ENCODE results near the gene MFAP1.

The MFAP1 gene

DNA sequence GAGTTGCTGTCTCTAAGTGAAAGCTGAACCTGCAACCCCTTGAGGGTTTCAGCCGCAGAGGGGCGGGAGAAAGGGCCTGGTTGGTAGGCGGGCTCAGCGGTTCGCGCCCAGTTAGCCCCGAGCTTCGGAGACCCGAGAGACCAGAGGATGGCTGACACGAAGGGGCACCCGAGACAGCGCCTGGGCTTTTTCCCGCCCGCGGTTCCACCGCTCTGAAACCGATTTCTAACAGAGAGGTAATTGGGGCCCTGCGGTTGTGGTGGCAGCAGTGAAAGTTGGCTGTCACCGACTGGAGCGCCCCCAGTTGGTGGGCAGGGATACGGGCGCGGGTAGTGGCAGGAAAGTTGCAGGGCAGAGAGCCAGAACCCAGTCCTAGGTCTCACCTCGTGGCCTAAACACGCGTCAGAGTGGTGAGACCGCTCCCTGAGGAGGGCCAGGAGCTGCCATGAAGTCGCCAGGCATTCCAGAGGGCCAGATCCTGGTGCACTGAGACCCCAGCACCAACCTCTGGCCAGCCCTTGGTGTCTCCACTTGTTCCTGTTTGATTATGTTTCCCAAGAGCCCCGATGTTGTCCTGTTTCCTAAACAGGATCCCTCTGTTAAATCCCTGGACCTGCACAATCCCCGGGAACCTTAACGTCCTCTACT is 47.1 kb downstream of the MFAP1 start:
- Histone ChIP-seq H3K9me2 (replicated peaks; ENCODE audit: control insufficient read depth, low read length) (no peaks in the 10 kb centered on the region), H3K36me3 (ENCODE audit: control insufficient read depth, low read length) (peaks cover 71% of the 10 kb centered on the region), H3K4me3 (ENCODE audit: low read length) (peak overlapping the region; percentile 95), H3K27me3 (ENCODE audit: control insufficient read depth, low read length) (no peaks in the 10 kb centered on the region), H3K9me3 (ENCODE audit: control insufficient read depth, insufficient read depth, low read length) (no peaks in the 10 kb centered on the region), H3K4me2 (ENCODE audit: low read length) (peak overlapping the region; percentile 93), H3K4me1 (ENCODE audit: control insufficient read depth, low read length) (peaks cover 77% of the 10 kb centered on the region), H4K20me1 (ENCODE audit: control insufficient read depth, insufficient read depth, low read depth, low read length) (peaks cover 11% of the 10 kb centered on the region; the same call in 1 of the 2 replicates), H3F3A (ENCODE audit: control insufficient read depth, insufficient read depth) (peaks cover 64% of the 10 kb centered on the region), H3K27ac (ENCODE audit: low read depth, low read length) (peak overlapping the region; percentile 97), H3K79me2 (ENCODE audit: control insufficient read depth, low read length) (peaks cover 92% of the 10 kb centered on the region)
- TF ChIP-seq CTCF (IDR thresholded peaks at IDR 0.05; ENCODE audit: low read depth, low read length, poor library complexity, severe bottlenecking), result peak; percentile 87
- TF ChIP-seq EZH2phosphoT487 (IDR thresholded peaks at IDR 0.05; ENCODE audit: borderline replicate concordance, low read length), result no peak

GRCh38 chr15:43776718-43777266 is 47.7 kb downstream of the MFAP1 start, which contains the start of gene ELL3:
Gene ELL3, minus strand, starts transcription at chr15:43776966. Its CDS starts 65 bp downstream, at chr15:43776901.
- Histone ChIP-seq H3K27ac (ENCODE audit: low read depth, low read length) (peak within 1 kb of the TSS; percentile 97), H3K36me3 (ENCODE audit: control insufficient read depth, low read length) (peaks cover 77% of the 10 kb centered on the region), H3K9me3 (ENCODE audit: control insufficient read depth, insufficient read depth, low read length) (no peaks in the 10 kb centered on the region), H3K4me3 (ENCODE audit: low read length) (peak within 1 kb of the TSS; percentile 95), H3K9me2 (replicated peaks; ENCODE audit: control insufficient read depth, low read length) (no peaks in the 10 kb centered on the region), H3K4me2 (ENCODE audit: low read length) (peak within 1 kb of the TSS; percentile 93), H3K27me3 (ENCODE audit: control insufficient read depth, low read length) (no peaks in the 10 kb centered on the region), H4K20me1 (ENCODE audit: control insufficient read depth, insufficient read depth, low read depth, low read length) (peaks cover 11% of the 10 kb centered on the region; the same call in 1 of the 2 replicates), H3K4me1 (ENCODE audit: control insufficient read depth, low read length) (peaks cover 77% of the 10 kb centered on the region), H3F3A (ENCODE audit: control insufficient read depth, insufficient read depth) (peaks cover 65% of the 10 kb centered on the region), H3K79me2 (ENCODE audit: control insufficient read depth, low read length) (peaks cover 86% of the 10 kb centered on the region)
- TF ChIP-seq CTCF (IDR thresholded peaks at IDR 0.05; ENCODE audit: low read depth, low read length, poor library complexity, severe bottlenecking) (no peak), EZH2phosphoT487 (IDR thresholded peaks at IDR 0.05; ENCODE audit: borderline replicate concordance, low read length) (no peak)

DNA sequence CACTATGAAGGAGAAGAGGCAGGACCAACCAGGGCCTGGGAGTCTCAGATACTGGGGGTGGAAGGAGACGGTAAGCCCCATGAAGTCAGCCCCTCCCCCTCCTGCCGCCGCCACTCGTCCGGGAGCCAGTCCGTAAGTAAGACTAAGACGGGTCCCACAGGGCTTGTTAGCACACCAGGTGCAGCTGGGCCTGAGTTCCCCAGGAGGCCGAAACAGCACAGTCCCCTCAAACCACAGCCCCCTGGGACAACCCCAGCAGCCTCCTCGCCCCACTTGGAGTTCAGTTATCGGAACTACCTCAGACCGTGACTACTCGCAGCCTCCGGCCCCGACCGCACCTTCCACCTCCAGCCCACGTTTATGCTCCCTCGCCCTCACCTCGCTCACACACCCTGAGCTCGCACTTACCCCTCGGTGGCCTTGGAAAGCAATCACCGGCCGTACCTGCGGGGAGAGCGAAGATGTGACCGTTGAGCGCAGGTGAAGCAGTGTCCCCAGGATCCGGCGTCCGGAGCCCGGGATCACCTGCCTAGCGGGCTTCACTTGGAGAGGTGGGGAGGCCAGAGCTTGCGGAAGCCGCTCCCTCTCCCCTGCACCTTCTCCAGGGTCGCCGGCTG is 48.3 kb downstream of the MFAP1 start:
- no peak for TF ChIP-seq EZH2phosphoT487 (IDR thresholded peaks at IDR 0.05; ENCODE audit: borderline replicate concordance, low read length)
- no peak for TF ChIP-seq CTCF (IDR thresholded peaks at IDR 0.05; ENCODE audit: low read depth, low read length, poor library complexity, severe bottlenecking)
- Histone ChIP-seq H3K79me2 (ENCODE audit: control insufficient read depth, low read length) (peaks cover 81% of the 10 kb centered on the region), H3K9me3 (ENCODE audit: control insufficient read depth, insufficient read depth, low read length) (no peaks in the 10 kb centered on the region), H3K4me3 (ENCODE audit: low read length) (peak overlapping the region; percentile 95), H3K9me2 (replicated peaks; ENCODE audit: control insufficient read depth, low read length) (no peaks in the 10 kb centered on the region), H3K4me1 (ENCODE audit: control insufficient read depth, low read length) (peaks cover 73% of the 10 kb centered on the region), H4K20me1 (ENCODE audit: control insufficient read depth, insufficient read depth, low read depth, low read length) (peaks cover 11% of the 10 kb centered on the region; the same call in 1 of the 2 replicates), H3K27ac (ENCODE audit: low read depth, low read length) (peak overlapping the region; percentile 97), H3K36me3 (ENCODE audit: control insufficient read depth, low read length) (peaks cover 79% of the 10 kb centered on the region), H3F3A (ENCODE audit: control insufficient read depth, insufficient read depth) (peaks cover 67% of the 10 kb centered on the region), H3K4me2 (ENCODE audit: low read length) (peak overlapping the region; percentile 93), H3K27me3 (ENCODE audit: control insufficient read depth, low read length) (no peaks in the 10 kb centered on the region)

Data from DOHH2 (cell line).